ENCODE data around the gene RGP1. TPM values are rescaled to one million over a fixed set of nuclear protein-coding genes. Genes with fewer than 3 reads are reported as not detected.
A peak's percentile ranks its signal among the peaks of the same experiment; 100 is the strongest.

The RGP1 gene
- total and polyA plus RNA-seq, 9 of the 15 experiments (the other 6 are each of a cell fraction or from before 2014, with no cell fraction given) = 0.42 to 13.8 (median 6.7) TPM

DNA sequence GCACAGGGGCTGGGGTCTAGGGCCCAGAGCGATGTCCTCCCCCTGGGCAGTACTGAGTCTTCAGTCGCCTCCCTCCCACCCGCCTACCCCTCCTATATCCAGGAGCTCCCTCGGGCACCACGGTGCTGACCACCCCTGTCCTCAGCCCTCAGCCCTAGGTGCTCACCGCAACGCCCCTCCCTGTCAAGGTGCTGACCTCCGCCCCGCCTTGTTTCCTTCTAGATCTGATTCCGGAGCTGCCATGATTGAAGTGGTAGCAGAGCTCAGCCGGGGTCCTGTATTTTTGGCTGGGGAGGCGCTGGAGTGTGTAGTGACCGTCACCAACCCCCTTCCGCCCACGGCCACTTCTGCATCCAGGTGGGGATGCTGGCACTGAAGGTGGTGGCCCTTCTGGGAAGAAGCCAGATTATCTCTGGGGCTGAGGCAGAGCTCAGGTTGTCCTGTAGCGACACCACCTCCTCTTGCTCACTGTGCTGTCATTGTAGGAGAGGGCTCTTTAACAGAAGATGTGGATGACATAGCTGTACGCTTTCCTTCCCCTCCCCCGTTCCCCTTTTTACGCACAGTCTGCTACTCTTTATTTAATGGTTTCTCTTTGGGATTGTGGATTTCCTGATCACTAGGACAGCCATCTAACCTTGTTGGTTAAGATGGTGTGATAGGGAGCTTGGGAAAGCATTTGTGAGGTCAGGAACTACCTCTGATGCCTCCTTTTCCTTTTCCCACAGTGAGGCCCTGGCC, 598 bp downstream of the RGP1 start (continued):
- TF ChIP-seq ADNP (tag; IDR thresholded peaks at IDR 0.05) (no peak), NCOR1 (IDR thresholded peaks at IDR 0.05) (no peak), SIRT6 (IDR thresholded peaks at IDR 0.05; ENCODE audit: low read depth, low read length) (no peak), CCAR2 (IDR thresholded peaks at IDR 0.05; ENCODE audit: low read depth, low read length) (no peak), HCFC1 (IDR thresholded peaks at IDR 0.05; ENCODE audit: low read depth, low read length) (no peak), SUPT5H (IDR thresholded peaks at IDR 0.05) (no peak), FOXA1 (IDR thresholded peaks at IDR 0.05; ENCODE audit: borderline replicate concordance) (no peak), CREM (IDR thresholded peaks at IDR 0.05; ENCODE audit: low read depth) (0 out of 2 replicates have a peak, but pooled peaks have one; percentile 9), FUS (optimal IDR thresholded peaks at IDR 0.05; ENCODE audit: low read depth, low read length) (no peak), CHD1 (IDR thresholded peaks at IDR 0.05; ENCODE audit: low read length) (peak; percentile 57), PCBP1 (IDR thresholded peaks at IDR 0.05; ENCODE audit: low read depth, low read length, poor library complexity, severe bottlenecking) (no peak)
- TF ChIP-seq, protein P1, sequence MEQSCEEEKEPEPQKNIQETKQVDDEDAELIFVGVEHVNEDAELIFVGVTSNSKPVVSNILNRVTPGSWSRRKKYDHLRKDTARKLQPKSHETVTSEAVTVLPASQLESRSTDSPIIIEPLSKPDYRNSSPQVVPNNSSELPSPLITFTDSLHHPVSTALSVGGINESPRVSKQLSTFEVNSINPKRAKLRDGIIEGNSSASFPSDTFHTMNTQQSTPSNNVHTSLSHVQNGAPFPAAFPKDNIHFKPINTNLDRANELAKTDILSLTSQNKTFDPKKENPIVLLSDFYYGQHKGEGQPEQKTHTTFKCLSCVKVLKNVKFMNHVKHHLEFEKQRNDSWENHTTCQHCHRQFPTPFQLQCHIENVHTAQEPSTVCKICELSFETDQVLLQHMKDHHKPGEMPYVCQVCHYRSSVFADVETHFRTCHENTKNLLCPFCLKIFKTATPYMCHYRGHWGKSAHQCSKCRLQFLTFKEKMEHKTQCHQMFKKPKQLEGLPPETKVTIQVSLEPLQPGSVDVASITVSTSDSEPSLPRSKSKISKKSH (CRISPR knock-in tag; IDR thresholded peaks at IDR 0.05) = no peak
- TF ChIP-seq, protein P2, sequence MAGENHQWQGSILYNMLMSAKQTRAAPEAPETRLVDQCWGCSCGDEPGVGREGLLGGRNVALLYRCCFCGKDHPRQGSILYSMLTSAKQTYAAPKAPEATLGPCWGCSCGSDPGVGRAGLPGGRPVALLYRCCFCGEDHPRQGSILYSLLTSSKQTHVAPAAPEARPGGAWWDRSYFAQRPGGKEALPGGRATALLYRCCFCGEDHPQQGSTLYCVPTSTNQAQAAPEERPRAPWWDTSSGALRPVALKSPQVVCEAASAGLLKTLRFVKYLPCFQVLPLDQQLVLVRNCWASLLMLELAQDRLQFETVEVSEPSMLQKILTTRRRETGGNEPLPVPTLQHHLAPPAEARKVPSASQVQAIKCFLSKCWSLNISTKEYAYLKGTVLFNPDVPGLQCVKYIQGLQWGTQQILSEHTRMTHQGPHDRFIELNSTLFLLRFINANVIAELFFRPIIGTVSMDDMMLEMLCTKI (IDR thresholded peaks at IDR 0.05; ENCODE audit: partially characterized antibody) = no peak
- TF ChIP-seq, protein P3, sequence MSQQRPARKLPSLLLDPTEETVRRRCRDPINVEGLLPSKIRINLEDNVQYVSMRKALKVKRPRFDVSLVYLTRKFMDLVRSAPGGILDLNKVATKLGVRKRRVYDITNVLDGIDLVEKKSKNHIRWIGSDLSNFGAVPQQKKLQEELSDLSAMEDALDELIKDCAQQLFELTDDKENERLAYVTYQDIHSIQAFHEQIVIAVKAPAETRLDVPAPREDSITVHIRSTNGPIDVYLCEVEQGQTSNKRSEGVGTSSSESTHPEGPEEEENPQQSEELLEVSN (IDR thresholded peaks at IDR 0.05; ENCODE audit: borderline replicate concordance in 1 of 2, extremely low read depth in 1 of 2, insufficient read depth in 1 of 2, insufficient read length in 1 of 2, low read depth in 1 of 2, low read length in 1 of 2, poor library complexity in 1 of 2, severe bottlenecking in 1 of 2) = no peak
- TF ChIP-seq, protein P4, sequence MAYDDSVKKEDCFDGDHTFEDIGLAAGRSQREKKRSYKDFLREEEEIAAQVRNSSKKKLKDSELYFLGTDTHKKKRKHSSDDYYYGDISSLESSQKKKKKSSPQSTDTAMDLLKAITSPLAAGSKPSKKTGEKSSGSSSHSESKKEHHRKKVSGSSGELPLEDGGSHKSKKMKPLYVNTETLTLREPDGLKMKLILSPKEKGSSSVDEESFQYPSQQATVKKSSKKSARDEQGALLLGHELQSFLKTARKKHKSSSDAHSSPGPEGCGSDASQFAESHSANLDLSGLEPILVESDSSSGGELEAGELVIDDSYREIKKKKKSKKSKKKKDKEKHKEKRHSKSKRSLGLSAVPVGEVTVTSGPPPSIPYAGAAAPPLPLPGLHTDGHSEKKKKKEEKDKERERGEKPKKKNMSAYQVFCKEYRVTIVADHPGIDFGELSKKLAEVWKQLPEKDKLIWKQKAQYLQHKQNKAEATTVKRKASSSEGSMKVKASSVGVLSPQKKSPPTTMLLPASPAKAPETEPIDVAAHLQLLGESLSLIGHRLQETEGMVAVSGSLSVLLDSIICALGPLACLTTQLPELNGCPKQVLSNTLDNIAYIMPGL (CRISPR knock-in tag; IDR thresholded peaks at IDR 0.05) = no peak
